Activated naive CD8-positive, alpha-beta T cell (primary cell): ENCODE data around the gene RNU1-1.
A peak's percentile ranks its signal among the peaks of the same experiment; 100 is the strongest.
"Not testable (repeated sequence)": the region's sequence is repeated elsewhere in the genome, so short reads cannot be mapped to it uniquely, and the experiment has no call there.

ENCODE experiments used
- H3K27ac Mint-ChIP-seq: one replicate; pipeline ENCODE4 v1.8.0; 2021; ENCODE audit warnings: mixed read lengths
- H3K27me3 Mint-ChIP-seq: one replicate; pipeline ENCODE4 v1.8.0; 2021; ENCODE audit warnings: mixed read lengths
- H3K36me3 Mint-ChIP-seq: one replicate; pipeline ENCODE4 v1.8.0; 2021; ENCODE audit warnings: mixed read lengths
- H3K4me1 Mint-ChIP-seq: one replicate; pipeline ENCODE4 v1.8.0; 2021; ENCODE audit warnings: low read depth, mixed read lengths
- H3K4me3 Mint-ChIP-seq: one replicate; pipeline ENCODE4 v1.8.0; 2021; ENCODE audit warnings: mild to moderate bottlenecking, mixed read lengths
- H3K9me3 Mint-ChIP-seq: one replicate; pipeline ENCODE4 v1.8.0; 2021; ENCODE audit warnings: low read depth, mixed read lengths

RNU1-1 gene

DNA sequence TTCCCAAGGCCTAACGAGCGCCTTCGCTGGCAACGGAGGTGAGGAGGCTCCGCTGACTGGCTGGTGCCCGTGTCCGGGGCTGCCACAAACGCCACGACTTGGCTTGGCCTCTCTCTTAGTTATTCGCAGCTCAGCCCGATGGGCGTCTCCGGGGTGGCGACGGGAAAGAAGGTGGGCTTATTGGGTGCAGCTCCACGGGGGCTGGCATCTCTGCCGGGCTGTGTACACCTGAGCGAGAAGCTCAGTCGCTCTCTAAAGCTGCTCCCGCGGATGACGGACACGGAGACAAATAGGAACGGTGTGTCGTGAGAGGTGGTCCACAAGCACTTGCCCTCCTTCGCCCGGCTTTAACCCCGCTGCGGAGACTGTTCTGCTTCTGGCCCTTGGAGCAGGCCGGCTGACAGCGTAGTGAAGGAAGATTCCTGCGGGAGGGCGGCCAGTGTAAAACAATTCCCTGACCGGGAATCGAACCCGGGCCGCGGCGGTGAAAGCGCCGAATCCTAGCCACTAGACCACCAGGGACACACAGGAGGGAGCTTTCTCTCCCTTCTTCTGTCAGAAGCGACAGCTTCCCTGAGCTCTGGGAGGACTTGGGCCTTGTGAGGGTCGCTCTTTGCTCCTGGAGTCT is 20.9 kb upstream of the RNU1-1 start:
- peak overlapping the region; percentile 75 for H3K27ac Mint-ChIP-seq
- not testable (repeated sequence) for H3K4me1 Mint-ChIP-seq, H3K36me3 Mint-ChIP-seq, H3K9me3 Mint-ChIP-seq
- H3K27me3 Mint-ChIP-seq = peaks cover 15% of the 10 kb centered on the region
- H3K4me3 Mint-ChIP-seq = peak overlapping the region; percentile 78

- H3K4me1 Mint-ChIP-seq = not testable (repeated sequence)
These were observed 20.2 kb upstream of the RNU1-1 start for GRCh38 chr1:16534239-16534828.

GRCh38 chr1:16532235-16532991 is 18.3 kb upstream of the RNU1-1 start:
- not testable (repeated sequence) for H3K4me3 Mint-ChIP-seq, H3K27ac Mint-ChIP-seq, H3K9me3 Mint-ChIP-seq, H3K36me3 Mint-ChIP-seq, H3K4me1 Mint-ChIP-seq
- peaks cover 13% of the 10 kb centered on the region for H3K27me3 Mint-ChIP-seq

More at GRCh38 chr1:16534239-16534828, 20.2 kb upstream of the RNU1-1 start:
- not testable (repeated sequence) for H3K27ac Mint-ChIP-seq, H3K9me3 Mint-ChIP-seq, H3K36me3 Mint-ChIP-seq
- Mint-ChIP-seq H3K27me3 (peaks cover 15% of the 10 kb centered on the region), H3K4me3 (peak overlapping the region; percentile 78)

DNA sequence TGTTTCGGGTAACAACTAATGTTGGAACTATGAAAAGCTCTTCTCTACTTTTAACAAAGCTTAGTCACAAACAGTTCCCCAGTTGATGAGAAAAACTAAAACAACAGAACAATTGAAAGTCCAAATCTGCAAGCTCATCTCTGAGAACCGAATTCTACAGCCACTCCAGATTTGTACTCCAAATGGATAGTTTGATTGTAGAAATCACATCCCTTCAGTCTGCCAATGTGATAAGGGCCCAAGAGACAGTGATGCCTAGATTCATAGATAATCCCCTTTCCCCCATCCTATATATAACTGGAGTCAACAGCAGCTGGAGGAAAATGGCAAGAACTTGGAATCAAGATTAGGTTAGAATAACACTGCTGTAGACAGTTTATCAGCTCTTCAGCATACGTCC is 14.3 kb upstream of the RNU1-1 start:
- H3K36me3 Mint-ChIP-seq, H3K4me3 Mint-ChIP-seq, H3K27ac Mint-ChIP-seq, H3K9me3 Mint-ChIP-seq, H3K4me1 Mint-ChIP-seq: not testable (repeated sequence)
- peaks cover 12% of the 10 kb centered on the region for H3K27me3 Mint-ChIP-seq

DNA sequence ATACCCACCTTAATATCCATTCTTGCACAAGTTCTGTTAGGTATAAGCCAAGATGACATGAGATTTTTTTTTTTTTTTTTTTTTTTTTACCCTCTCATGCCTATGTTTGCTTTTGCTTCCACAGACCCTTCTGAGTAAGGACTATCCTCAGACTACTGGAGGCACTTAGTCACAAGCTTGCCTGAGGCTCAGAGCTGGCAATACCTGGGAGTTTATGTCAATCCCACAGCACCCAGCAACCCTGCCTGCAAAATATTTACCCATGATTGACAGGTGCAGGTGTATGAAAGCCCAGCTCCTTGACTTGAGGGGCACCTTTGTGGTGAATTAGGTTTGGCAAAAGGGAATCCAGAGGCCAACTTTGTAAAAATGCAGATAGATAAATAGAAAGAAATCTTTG is 11.7 kb upstream of the RNU1-1 start:
- H3K27me3 Mint-ChIP-seq, H3K9me3 Mint-ChIP-seq, H3K4me1 Mint-ChIP-seq, H3K27ac Mint-ChIP-seq, H3K4me3 Mint-ChIP-seq, H3K36me3 Mint-ChIP-seq: not testable (repeated sequence)

GRCh38 chr1:16521679-16522078 is 7.6 kb upstream of the RNU1-1 start:
- H3K4me3 Mint-ChIP-seq, H3K9me3 Mint-ChIP-seq, H3K4me1 Mint-ChIP-seq, H3K27ac Mint-ChIP-seq, H3K36me3 Mint-ChIP-seq: not testable (repeated sequence)
- peaks cover 14% of the 10 kb centered on the region for H3K27me3 Mint-ChIP-seq

DNA sequence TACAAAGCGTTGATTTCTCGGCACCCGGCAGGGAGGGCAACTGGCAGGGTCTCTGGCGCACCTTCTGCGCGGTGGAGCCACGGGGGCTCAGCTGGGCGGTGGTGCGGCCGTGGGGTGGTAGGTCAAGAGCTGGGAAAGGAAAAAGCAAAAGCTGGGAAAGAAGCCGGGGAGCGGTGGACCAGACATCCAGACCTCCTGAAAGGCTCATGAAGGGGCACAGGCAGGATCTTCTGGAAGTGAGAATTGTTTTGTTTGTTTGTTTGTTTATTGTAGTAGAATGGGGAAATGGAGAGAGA is 7.2 kb upstream of the RNU1-1 start:
- Mint-ChIP-seq H3K9me3 (no peaks in the 10 kb centered on the region), H3K4me1 (no peaks in the 10 kb centered on the region), H3K27ac (no peak overlapping the region), H3K4me3 (no peak overlapping the region), H3K36me3 (no peaks in the 10 kb centered on the region), H3K27me3 (peaks cover 14% of the 10 kb centered on the region)

DNA sequence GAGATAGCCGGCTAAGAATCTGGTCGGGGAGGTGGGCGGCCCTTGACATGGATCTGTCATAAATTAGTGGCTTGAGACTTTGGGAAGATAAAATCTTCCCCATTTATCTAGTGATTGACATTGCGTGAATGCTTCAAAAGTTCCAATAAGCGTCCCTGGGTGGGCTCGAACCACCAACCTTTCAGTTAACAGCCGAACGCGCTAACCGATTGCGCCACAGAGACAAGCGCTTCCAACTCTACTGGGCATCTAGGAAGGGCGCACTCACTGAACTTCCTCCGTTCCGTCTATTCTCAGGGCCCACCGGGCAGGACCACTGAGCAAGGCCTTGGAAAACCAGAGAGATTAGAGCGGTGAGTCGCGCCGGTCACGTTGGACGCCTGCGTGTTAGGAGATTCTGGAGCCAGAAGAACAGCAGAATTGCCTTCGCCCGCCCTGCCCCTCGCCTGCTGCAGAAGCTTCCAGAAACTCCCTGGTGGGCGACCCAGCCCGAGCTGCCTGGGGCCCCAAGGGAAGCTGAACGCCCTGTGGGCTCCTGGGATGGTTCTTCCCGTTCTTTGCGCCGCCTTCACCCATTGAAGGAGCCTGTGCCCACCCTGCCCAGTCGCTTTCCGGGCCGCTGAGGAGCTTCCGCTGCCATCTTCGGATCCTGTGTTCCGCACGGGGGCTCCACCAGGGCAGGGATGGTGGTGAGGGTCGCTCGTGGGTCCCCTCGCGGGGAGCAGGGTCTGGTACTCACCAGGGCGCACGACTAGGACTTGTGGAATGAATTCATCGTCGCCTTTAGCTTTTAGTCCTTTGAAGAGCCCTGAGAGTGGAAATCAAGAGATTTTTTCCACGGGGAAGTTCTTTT is 6.6 kb upstream of the RNU1-1 start:
- H3K4me3 Mint-ChIP-seq, H3K36me3 Mint-ChIP-seq, H3K4me1 Mint-ChIP-seq, H3K27ac Mint-ChIP-seq, H3K9me3 Mint-ChIP-seq: not testable (repeated sequence)
- H3K27me3 Mint-ChIP-seq = peaks cover 14% of the 10 kb centered on the region

- not testable (repeated sequence) for H3K9me3 Mint-ChIP-seq, H3K4me3 Mint-ChIP-seq, H3K36me3 Mint-ChIP-seq, H3K4me1 Mint-ChIP-seq, H3K27ac Mint-ChIP-seq
- peaks cover 12% of the 10 kb centered on the region for H3K27me3 Mint-ChIP-seq
These were observed 5.3 kb upstream of the RNU1-1 start for GRCh38 chr1:16519255-16519951.

DNA sequence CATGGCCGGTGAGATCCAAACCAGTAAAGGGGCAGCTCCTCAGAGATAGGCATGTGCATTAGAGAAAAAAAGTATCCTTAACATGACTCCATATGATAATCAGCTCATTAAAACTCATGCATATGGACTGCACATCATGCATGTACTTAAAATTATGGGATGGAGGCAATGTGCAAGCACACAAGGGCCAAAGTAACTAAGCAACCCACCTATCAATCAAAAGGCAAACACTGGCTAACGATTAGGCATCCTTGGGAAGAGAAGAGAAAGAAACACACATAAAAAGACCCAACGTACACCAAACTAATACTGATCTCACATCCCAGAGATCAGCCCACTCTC is 4.8 kb upstream of the RNU1-1 start:
- not testable (repeated sequence) for H3K36me3 Mint-ChIP-seq, H3K27ac Mint-ChIP-seq, H3K9me3 Mint-ChIP-seq, H3K4me1 Mint-ChIP-seq, H3K4me3 Mint-ChIP-seq
- H3K27me3 Mint-ChIP-seq = peaks cover 12% of the 10 kb centered on the region

DNA sequence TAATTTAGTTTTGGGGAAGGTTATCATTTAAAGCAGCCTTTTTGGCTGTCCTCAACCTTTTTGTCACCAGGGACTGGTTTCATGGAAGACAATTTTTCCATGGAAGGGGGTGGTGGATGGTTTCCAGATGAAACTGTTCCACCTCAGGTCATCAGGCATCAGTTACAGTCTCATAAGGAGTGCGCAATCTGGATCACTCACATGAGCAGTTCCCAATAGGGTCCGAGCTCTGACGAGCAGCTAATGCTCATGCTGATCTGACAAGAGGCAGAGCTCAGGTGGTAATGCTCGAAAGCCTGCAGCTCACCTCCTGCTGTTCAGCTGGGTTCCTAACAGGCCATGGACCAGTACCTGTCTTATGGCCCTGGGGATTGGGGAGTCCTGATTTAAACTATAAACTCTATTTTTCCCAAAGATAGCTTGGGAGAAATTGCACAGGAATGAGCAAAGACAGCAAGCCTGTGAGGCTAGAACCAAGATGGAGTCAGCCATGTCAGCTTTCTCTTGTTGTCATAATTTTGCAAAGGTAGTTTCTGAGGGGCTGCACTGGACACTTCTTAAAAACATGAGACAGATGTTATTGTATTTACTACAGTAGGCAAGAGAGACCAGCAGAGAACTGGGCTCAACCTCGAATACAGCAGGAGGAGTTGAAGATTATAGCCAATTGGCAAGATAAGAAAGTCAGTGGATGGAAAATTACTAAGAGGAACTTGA is 2.8 kb upstream of the RNU1-1 start:
- not testable (repeated sequence) for H3K9me3 Mint-ChIP-seq, H3K27ac Mint-ChIP-seq, H3K4me1 Mint-ChIP-seq, H3K4me3 Mint-ChIP-seq, H3K36me3 Mint-ChIP-seq
- peaks cover 12% of the 10 kb centered on the region for H3K27me3 Mint-ChIP-seq

GRCh38 chr1:16513412-16514106 is 526 bp downstream of the RNU1-1 start:
- not testable (repeated sequence) for H3K4me3 Mint-ChIP-seq, H3K27ac Mint-ChIP-seq, H3K27me3 Mint-ChIP-seq, H3K36me3 Mint-ChIP-seq, H3K4me1 Mint-ChIP-seq, H3K9me3 Mint-ChIP-seq

- not testable (repeated sequence) for H3K4me1 Mint-ChIP-seq, H3K36me3 Mint-ChIP-seq, H3K27ac Mint-ChIP-seq, H3K4me3 Mint-ChIP-seq, H3K27me3 Mint-ChIP-seq, H3K9me3 Mint-ChIP-seq
These were observed 1.3 kb downstream of the RNU1-1 start for GRCh38 chr1:16512624-16513411.
